SK-N-SH (cell line): ENCODE measurements around the gene CLIC4.

Source experiments
- CTCF ChIP-seq: fragments of 200-600 bp; sonication (generic); IDR thresholded peaks from 2 replicates; pipeline ENCODE4 v1.6.1; 2017; ENCODE audit warnings: antibody characterized with exemption, mild to moderate bottlenecking, moderate library complexity
- EP300 ChIP-seq, 2 experiments: IDR thresholded peaks; 2 replicates each; pipeline versions ENCODE4 v1.4.0 to v1.6.1; 2012; ENCODE audit warnings: borderline replicate concordance in 1 of 2, low read depth in 1 of 2, low read length in 1 of 2
- EZH2phosphoT487 ChIP-seq: fragments of 200-600 bp; sonication (generic); IDR thresholded peaks from 2 replicates; pipeline ENCODE4 v1.6.1; 2017; ENCODE audit warnings: low read depth, mixed run types, mild to moderate bottlenecking, antibody characterized with exemption, moderate library complexity, borderline replicate concordance
- FOXJ3 ChIP-seq: sonication (generic); formaldehyde crosslinking; IDR thresholded peaks from 2 replicates; pipeline ENCODE4 v1.5.1; 2020; ENCODE audit warnings: mild to moderate bottlenecking, missing genetic modification reagents
- FOXM1 ChIP-seq: IDR thresholded peaks from 2 replicates; pipeline ENCODE4 v1.4.0; 2012; ENCODE audit warnings: low read depth, mild to moderate bottlenecking
- GATA2 ChIP-seq: sonication (generic); formaldehyde crosslinking; IDR thresholded peaks from 2 replicates; pipeline ENCODE4 v1.5.0; 2020; ENCODE audit warnings: mild to moderate bottlenecking, missing genetic modification reagents
- POLR2AphosphoS5 ChIP-seq: IDR thresholded peaks from 2 replicates; pipeline ENCODE4 v1.6.1; 2012; ENCODE audit warnings: low read depth, low read length
- RXRA ChIP-seq: IDR thresholded peaks from 2 replicates; pipeline ENCODE4 v1.4.0; 2012; ENCODE audit warnings: low read depth, mild to moderate bottlenecking, borderline replicate concordance
- SMC3 ChIP-seq: IDR thresholded peaks from 2 replicates; pipeline ENCODE4 v1.6.1; 2012; ENCODE audit warnings: low read depth, low read length, improper control_type of control experiment
- YY1 ChIP-seq: IDR thresholded peaks from 2 replicates; pipeline ENCODE4 v1.4.0; 2012; ENCODE audit warnings: low read depth, mild to moderate bottlenecking

- TF ChIP-seq POLR2AphosphoS5: no peak
- no peak for TF ChIP-seq YY1
- TF ChIP-seq CTCF: no peak
- TF ChIP-seq EP300 (IDR thresholded peaks at IDR 0.05; ENCODE audit: borderline replicate concordance in 1 of 2, low read depth in 1 of 2, low read length in 1 of 2): no peak
- TF ChIP-seq FOXM1: no peak
- TF ChIP-seq FOXJ3 (CRISPR knock-in tag): no peak
- TF ChIP-seq EZH2phosphoT487: no peak
- TF ChIP-seq GATA2 (CRISPR knock-in tag): no peak
- TF ChIP-seq SMC3: no peak
- no peak for TF ChIP-seq RXRA
These were observed 28.4 kb downstream of the CLIC4 start for GRCh38 chr1:24773618-24774017.
